Measurements from ENCODE around the gene CTTNBP2.

- TF ChIP-seq CTCF (IDR thresholded peaks at IDR 0.05) (no peak), POLR2A (IDR thresholded peaks at IDR 0.05) (no peak), POLR2AphosphoS5 (IDR thresholded peaks at IDR 0.05; ENCODE audit: insufficient read depth in 1 of 2, low read depth in 1 of 2) (no peak)
Observed at GRCh38 chr7:117806011-117806410, 67.2 kb downstream of the CTTNBP2 start.
